Left ventricle myocardium superior (tissue), 1 donor: ENCODE data around the gene PDLIM1. TPM values are rescaled to one million over a fixed set of nuclear protein-coding genes. Genes with fewer than 3 reads are reported as not detected.
"Not testable (repeated sequence)": the region's sequence is repeated elsewhere in the genome, so short reads cannot be mapped to it uniquely, and the experiment has no call there.

ENCODE experiments used
- ATAC-seq: fragments of 200-7000 bp; cut with Tn5 transposase; one replicate; pipeline ENCODE4 v1.9.1; 2020; ENCODE audit warnings: mild to moderate bottlenecking, moderate library complexity
- DNase-seq: peaks from one replicate; pipeline ENCODE4 v3.0.0-alpha.2; 2020
- intact Hi-C: fragments of 100-400 bp; cut with micrococcal nuclease; formaldehyde crosslinking; loops from one replicate; pipeline ENCODE4 v1.11.0; 2022
- total RNA-seq: library from RNA; stranded (reverse); fragmentation: NEBNext Ultra II Directional; extraction: Animal tissue kit (Norgen Biotek cat#: 25700); gene quantifications from one replicate; pipeline ENCODE4 v1.2.1, GENCODE V29; 2021
- donor health status: DM: no; HTN: yes; CAD: no; lungs with severe emphysema.

PDLIM1 gene
- total RNA-seq, 1 donor from 2014 or later: 231 TPM

DNA sequence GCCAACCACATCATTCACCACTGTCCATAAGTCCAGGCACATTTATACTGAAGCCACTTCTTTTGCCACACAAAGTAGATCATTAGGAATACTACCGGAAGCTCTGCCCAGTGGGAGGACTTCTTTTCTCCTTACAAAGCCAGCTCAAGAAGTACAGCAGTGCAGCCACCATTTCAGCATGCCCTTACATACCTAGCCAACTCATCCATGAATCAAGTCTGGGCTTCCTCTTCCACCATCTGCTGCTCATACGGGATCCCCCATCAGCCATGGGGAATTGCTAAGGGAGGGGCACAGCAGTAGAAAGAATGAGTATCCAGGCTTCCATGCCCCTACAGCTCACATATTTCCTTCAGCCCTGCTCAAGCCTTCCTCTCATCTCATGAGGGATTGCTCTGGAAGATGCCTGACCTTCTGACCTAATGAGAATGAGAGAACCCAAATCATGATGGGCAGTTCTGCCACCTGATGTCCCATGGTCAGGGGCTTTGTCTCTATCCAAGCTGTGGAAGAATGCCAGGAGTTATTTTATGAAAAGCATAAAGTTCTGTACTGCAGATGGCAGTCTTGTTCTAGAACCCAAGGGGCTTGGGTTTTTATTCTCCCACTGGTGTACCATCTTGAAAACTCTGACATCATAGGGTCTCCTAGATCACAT is 57.3 kb downstream of the PDLIM1 start:
- ATAC-seq (no peak), DNase-seq (no peak)
- intact Hi-C loops: no loop called here

DNA sequence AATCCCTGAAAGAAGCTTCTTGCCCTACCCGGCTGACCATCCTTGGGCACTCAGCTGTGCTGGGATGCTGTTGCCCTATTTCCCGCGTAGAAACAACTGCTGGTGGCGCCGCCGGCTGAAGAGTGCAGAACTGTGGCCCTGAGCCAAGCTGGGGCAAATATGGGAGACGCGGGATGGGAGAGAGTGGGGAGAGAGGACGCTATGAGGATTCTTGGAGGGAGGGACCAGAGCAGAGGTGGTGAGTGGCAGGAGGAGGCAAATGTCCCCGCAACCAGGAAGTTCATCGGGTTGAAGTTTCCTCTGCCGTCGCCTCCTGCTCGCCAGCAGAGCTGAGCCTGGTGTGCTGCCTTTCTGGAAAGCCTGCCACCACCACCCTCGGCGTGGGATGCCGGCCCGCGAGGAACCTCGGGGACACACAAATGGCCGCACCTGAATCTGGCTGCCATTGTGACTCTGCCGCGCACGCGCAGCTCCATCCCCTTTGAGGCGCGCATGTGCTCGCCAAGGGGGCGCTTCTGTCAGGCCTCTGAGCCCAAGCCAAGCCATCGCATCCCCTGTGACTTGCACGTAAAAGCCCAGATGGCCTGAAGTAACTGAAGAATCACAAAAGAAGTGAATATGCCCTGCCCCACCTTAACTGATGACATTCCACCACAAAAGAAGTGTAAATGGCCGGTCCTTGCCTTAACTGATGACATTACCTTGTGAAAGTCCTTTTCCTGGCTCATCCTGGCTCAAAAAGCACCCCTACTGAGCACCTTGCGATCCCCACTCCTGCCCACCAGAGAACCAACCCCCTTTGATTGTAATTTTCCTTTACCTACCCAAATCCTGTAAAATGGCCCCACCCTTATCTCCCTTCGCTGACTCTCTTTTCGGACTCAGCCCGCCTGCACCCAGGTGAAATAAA is 59.9 kb downstream of the PDLIM1 start:
- intact Hi-C loops: not testable (repeated sequence)
- peak; percentile 79 for DNase-seq
- ATAC-seq: peak; percentile 75

DNA sequence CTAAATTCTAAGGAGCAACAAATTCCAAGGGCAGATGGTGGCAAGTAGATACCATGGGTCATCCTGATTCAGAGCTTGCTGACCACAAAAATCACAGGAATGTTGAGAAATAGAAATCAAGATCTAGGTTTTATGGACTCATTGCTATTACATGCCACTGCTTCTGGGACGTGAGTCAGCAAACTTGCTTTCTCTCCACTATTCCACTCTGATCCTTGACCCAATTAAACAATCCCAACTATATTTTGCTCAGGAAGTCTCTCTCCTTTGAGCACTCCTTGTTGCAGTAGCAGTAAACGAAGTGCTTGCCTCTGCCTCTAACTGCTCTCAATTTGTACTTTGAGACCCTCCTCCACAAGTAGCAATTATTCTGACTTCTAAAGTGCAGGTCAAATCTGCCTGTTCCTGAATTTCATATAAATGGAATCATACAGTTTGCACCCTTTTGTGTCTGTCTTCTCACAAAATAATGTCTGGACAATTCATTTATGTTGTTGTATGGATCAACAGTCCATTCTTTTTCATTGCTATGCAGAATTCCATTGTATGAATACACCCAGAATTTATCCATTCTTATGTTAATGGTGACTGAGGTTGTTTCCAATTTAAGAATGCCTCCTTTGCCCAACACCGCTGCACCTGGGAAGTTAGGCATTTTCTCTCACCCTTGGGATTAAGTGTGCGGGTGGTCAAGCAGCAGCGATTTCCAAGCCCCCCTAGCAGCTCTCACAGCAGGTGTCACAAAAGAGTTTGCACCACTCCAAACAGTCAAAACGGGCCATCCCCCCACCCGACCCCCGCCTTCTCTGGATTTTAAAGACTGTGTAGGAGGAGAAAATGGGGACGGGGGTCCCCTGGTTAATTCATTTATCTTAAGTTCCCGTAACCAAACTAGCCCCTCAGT is 60.8 kb downstream of the PDLIM1 start:
- ATAC-seq: no peak
- intact Hi-C loops: no loop called here
- no peak for DNase-seq

DNA sequence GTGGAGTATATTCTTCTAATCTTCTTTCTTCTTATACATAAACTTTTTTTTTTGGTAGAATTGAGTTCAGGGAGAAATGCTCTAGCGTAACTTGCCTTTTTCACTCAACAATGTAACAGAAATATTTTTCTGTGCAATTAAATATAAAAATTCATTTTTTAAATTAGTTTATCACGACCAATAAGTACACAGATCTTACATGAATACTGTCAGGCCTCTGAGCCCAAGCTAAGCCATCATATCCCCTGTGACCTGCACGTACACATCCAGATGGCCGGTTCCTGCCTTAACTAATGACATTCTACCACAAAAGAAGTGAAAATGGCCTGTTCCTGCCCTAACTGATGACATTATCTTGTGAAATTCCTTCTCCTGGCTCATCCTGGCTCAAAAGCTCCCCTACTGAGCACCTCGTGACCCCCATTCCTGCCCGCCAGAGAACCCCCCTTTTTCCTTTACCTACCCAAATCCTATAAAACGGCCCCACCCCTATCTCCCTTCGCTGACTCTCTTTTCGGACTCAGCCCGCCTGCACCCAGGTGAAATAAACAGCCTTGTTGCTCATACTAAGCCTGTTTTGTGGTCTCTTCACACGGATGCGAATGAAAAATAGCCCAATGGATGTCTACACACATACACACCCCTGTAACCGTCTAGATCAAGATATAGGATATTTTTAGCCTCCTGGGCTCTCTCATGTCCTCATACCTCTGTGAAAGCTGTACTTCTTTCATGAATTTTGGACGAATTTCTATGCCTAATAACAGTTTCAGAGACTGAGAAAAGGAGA is 61.7 kb downstream of the PDLIM1 start:
- intact Hi-C loops, ATAC-seq, DNase-seq: not testable (repeated sequence)

GRCh38 chr10:95225136-95225535 is 65.7 kb downstream of the PDLIM1 start:
- no peak for ATAC-seq
- no peak for DNase-seq
- intact Hi-C loops: no loop called here

DNA sequence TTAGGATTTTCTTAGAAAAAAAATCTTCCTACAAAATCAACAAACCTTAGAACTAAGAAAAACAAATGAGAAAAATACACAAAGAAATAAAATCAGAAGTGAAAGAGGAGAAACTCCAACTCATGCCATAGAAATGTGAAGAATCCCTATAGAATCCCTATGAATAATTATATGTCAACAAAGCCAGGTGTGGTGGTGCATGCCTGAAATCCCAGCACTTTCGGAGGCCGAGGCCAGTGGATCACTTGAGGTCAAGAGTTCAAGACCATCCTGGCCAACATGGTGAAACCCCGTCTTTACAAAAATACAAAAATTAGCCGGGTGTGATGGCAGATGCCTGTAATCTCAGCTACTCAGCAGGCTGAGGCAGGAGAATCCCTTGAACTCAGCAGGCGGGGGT is 69.7 kb downstream of the PDLIM1 start:
- ATAC-seq (no peak), DNase-seq (no peak)
- intact Hi-C loops: no loop called here

GRCh38 chr10:95220539-95220938 is 70.3 kb downstream of the PDLIM1 start:
- DNase-seq: no peak
- intact Hi-C loops: no loop called here
- no peak for ATAC-seq

GRCh38 chr10:95217476-95217875 is 73.3 kb downstream of the PDLIM1 start:
- intact Hi-C loops: no loop called here
- DNase-seq (no peak), ATAC-seq (no peak)

- ATAC-seq (no peak), DNase-seq (no peak)
- intact Hi-C loops: no loop called here
These were observed 76.0 kb downstream of the PDLIM1 start for GRCh38 chr10:95214793-95215192.

- intact Hi-C loops: no loop called here
- DNase-seq (no peak), ATAC-seq (no peak)
These were observed 76.4 kb downstream of the PDLIM1 start for GRCh38 chr10:95214369-95214768.

GRCh38 chr10:95211606-95212279 is 79.1 kb downstream of the PDLIM1 start:
- ATAC-seq: no peak
- no peak for DNase-seq
- intact Hi-C loops: no loop called here

DNA sequence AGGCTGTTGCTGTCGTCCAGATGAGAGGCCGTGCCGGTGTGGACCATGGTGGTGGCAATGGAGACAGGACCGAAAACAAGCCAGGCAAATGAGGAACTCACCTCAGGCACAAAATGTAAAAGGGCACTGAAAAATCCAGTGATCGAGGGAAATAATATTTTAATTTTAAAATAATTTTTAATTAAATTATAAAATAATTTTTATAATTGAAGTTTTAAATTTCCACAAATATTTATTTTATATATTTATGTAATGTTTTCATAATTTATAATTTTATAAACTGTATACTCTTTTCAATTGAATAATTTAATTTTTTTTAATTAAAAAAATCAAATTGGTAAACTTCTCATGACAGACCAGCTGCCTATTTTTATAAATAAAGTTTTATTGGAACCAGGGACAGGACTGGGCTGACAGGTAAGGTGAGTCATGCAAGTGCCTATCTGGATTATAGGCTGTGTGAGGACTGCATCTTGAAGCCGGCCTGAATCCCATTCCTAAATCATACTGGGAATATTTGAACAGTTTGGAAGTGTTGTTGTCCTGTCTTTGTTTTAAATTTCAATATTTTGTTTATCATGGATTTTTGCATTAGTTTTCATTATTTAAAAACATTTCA is 81.2 kb downstream of the PDLIM1 start:
- DNase-seq (no peak), ATAC-seq (no peak)
- intact Hi-C loops: no loop called here

DNA sequence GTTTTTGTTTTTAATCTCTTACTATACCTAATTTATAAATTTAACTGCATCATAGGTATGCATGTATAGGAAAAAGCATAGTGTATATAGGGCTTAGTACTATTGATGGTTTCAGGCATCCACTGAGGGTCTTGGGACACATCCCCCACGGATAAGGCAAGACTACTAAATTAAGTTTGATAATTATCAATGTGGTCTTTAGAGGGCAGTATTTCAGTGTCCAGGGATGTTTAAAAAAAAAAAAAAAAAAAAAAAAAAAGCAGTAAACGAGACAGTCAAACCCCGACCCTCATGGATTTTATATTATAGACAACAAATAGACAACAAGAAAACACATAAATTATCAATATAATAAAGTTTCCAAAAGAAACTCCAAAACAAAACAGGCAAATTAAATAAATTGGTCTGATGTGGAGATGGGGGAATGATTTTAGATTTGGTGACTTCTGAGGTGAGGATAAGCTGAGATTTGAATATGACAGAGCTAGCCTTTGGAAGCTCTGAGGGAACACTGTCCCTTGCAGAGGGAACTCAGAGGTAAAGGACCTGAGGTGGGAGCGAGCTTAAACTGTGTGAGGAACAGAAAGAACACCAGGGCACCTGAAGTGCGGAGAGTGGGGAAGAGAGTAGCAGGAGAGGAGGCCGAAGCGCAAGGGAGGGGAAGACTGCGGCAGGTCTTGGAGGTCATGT is 82.0 kb downstream of the PDLIM1 start:
- ATAC-seq (no peak), DNase-seq (no peak)
- intact Hi-C loops: no loop called here

GRCh38 chr10:95202865-95203264 is 87.9 kb downstream of the PDLIM1 start:
- intact Hi-C loops, ATAC-seq: not testable (repeated sequence)

DNA sequence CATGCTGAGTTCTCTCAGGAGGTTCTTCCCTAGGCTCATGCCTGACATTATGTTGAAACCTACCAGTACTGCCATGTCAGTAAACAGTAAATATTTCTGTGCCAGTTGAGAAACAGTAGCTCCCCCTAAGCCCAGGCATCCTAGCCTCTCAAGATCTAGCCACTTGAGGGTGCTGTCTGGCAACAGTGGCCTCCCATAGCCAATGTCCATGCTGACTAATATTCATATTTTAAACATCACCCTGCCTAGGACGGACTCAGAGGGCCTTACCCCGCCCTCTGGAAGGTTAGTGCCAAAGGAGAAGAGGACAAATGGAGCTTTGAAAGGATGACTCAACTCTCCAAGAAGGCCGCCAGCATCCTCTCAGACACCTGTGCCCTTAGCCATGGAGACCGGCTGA is 89.1 kb downstream of the PDLIM1 start:
- DNase-seq: peak; percentile 12
- ATAC-seq: no peak
- intact Hi-C loops: no loop called here

More at GRCh38 chr10:95202865-95203264, 87.9 kb downstream of the PDLIM1 start:
- DNase-seq: not testable (repeated sequence)

GRCh38 chr10:95196046-95196445 is 94.8 kb downstream of the PDLIM1 start:
- no peak for ATAC-seq
- no peak for DNase-seq
- intact Hi-C loops: no loop called here

GRCh38 chr10:95193944-95194343 is 96.9 kb downstream of the PDLIM1 start, which contains the start of gene ACSM6:
TSS of gene ACSM6 (plus strand) at chr10:95194238. CDS start at chr10:95194486, 248 bp downstream.
- intact Hi-C loops: no loop called here
- ATAC-seq (no peak), DNase-seq (no peak)
